ENCODE results near the gene COX6B2. TPM values are rescaled to one million over a fixed set of nuclear protein-coding genes. Genes with fewer than 3 reads are reported as not detected.

Gene COX6B2
- total RNA-seq, 4 donors from 2014 or later, result 4.0 to 58.7 (median 21.0) TPM

DNA sequence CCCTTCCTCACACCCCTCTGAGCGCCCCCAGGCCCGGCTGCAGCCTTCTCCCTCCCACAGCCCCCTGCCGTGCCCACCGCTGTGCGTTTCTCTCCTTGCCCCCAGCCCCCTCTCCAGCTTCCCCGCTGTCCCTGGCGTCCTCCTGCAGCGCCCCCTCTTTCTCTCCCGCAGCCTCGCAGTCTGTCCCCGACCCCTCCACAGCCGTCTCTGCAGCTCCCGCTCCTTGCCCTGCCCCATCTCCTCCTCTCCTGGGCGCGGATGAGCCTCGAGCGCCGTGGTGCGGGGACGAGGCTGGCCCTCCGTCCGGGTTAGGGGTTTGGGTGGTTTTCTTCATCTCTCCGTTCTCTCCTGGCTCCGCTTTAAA lies 13.8 kb downstream of the COX6B2 start:
- peak overlapping the region; percentile 83 to 99 (median 96) for H3K27ac ChIP-seq
- no peaks in the 10 kb centered on the region for H3K36me3 ChIP-seq
- H3K4me3 ChIP-seq, result peak overlapping the region; percentile 20 to 96 (median 81)
- intact Hi-C loops (cut with DNase I; ENCODE audit: low total_unique reads), result loop anchor here (2.0 kb wide), 1 partner anchor 66 kb away; the partner anchor contains the start of gene UBE2S
- H3K27me3 ChIP-seq, result no peaks in the 10 kb centered on the region
- peaks cover 6 to 39% (median 23%) of the 10 kb centered on the region in 4 donors for H3K4me1 ChIP-seq
- in situ Hi-C loops (cut with MboI; ENCODE audit: low pct_ligation_motif_present in 1 of 4, low pct_unique_long_range_greater_than_20kb in 1 of 4, low sequenced_read_pairs in 3 of 4), result no loop called here
- no peaks in the 10 kb centered on the region for H3K9me3 ChIP-seq
- DNase-seq, result peak; percentile 43
- TF ChIP-seq EP300 (IDR thresholded peaks at IDR 0.05; ENCODE audit: low read depth) (no peak), CTCF (IDR thresholded peaks at IDR 0.05) (peak in 2 of 5 experiments; percentile 8 to 10), POLR2AphosphoS5 (IDR thresholded peaks at IDR 0.05) (no peak), POLR2A (IDR thresholded peaks at IDR 0.05) (no peak)
- 0 to 1% methylated on average over 2 to 24 of the region's 24 CpGs for WGBS, 2 donors (ENCODE audit: low coverage in 1 of 2)

- Histone ChIP-seq H3K27ac (peak overlapping the region; percentile 83 to 99 (median 96)), H3K36me3 (no peaks in the 10 kb centered on the region), H3K27me3 (no peaks in the 10 kb centered on the region), H3K4me3 (peak overlapping the region; percentile 20 to 96 (median 81)), H3K4me1 (peaks cover 6 to 33% (median 21%) of the 10 kb centered on the region in 4 donors), H3K9me3 (no peaks in the 10 kb centered on the region)
- in situ Hi-C loops (cut with MboI; ENCODE audit: low pct_ligation_motif_present in 1 of 4, low pct_unique_long_range_greater_than_20kb in 1 of 4, low sequenced_read_pairs in 3 of 4), result no loop called here
- intact Hi-C loops (cut with DNase I; ENCODE audit: low total_unique reads), result loop anchor here (2.0 kb wide), 1 partner anchor 67 kb away; the partner anchor contains the start of gene UBE2S
- 0 to 3% methylated on average over 2 to 31 of the region's 44 CpGs for WGBS, 2 donors (ENCODE audit: low coverage in 1 of 2)
- DNase-seq, result peak; percentile 46
- TF ChIP-seq POLR2A (IDR thresholded peaks at IDR 0.05), result no peak
- TF ChIP-seq POLR2AphosphoS5 (IDR thresholded peaks at IDR 0.05), result peak; percentile 98 to 99 (median 99)
- no peak for TF ChIP-seq CTCF (IDR thresholded peaks at IDR 0.05)
Measured at GRCh38 chr19:55339889-55340783, 14.4 kb downstream of the COX6B2 start.

DNA sequence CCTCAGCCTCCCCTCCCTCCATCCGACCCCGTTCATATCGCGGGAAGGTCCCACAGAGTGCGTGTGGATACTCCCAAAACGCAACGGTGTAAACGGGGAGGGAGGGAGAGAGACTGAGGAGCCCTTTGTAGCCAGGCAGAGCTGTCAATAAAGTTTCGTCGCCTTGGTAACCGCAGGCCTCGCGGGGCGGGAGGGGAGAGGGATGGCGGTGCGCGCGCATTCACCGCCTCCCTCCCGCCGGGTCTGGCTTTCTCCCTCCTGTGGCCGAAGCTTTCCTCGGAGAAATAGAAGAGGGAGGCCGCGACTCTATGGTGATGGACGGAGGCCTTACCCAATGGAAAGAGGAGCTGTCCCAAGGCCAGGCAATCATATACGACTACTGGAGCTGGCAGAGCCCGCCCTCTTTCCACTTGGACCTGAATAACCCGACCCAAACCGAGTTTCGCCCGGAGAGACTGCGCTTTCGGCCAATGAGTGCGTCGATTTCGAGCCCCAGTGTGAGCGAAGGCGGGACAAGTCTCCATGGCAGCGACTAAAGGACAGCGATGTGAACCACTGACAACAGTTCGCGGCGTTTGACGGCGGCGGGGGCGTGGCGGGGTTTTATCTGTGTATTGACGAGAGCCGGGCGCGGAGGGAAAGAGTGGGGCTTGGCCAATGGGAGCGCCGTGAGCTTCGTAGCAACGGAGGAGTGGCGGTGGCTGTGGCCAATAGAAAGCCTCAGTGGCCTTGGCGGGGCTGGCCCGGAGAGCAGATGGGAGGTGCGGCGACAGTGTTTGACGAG lies 15.2 kb downstream of the COX6B2 start, which contains the start of gene KMT5C:
KMT5C (plus strand) TSS at position 772 of the 784 bp plus-strand sequence. CDS start 2,061 bp downstream, outside the sequence.
- Histone ChIP-seq H3K27me3 (no peaks in the 10 kb centered on the region), H3K4me3 (peak within 1 kb of the TSS; percentile 46 to 96 (median 81)), H3K4me1 (peaks cover 6 to 34% (median 23%) of the 10 kb centered on the region in 4 donors), H3K36me3 (no peaks in the 10 kb centered on the region), H3K27ac (peak within 1 kb of the TSS; percentile 94 to 99 (median 98)), H3K9me3 (no peaks in the 10 kb centered on the region)
- 0% methylated on average over 10 to 63 of the region's 63 CpGs for WGBS, 2 donors (ENCODE audit: low coverage in 1 of 2)
- intact Hi-C loops (cut with DNase I; ENCODE audit: low total_unique reads), result no loop called here
- in situ Hi-C loops (cut with MboI; ENCODE audit: low pct_ligation_motif_present in 1 of 4, low pct_unique_long_range_greater_than_20kb in 1 of 4, low sequenced_read_pairs in 3 of 4), result no loop called here
- TF ChIP-seq POLR2A (IDR thresholded peaks at IDR 0.05) (peak; percentile 97), POLR2AphosphoS5 (IDR thresholded peaks at IDR 0.05) (peak; percentile 5 to 65 (median 11)), CTCF (IDR thresholded peaks at IDR 0.05) (peak; percentile 29 to 70 (median 38)), EP300 (IDR thresholded peaks at IDR 0.05; ENCODE audit: low read depth) (no peak)
- peak; percentile 100 for DNase-seq

- 80 to 81% methylated on average over 5 to 7 of the region's 7 CpGs for WGBS, 2 donors (ENCODE audit: low coverage in 1 of 2)
- intact Hi-C loops (cut with DNase I; ENCODE audit: low total_unique reads), result no loop called here
Measured at GRCh38 chr19:55336101-55336500, 18.4 kb downstream of the COX6B2 start.

More at GRCh38 chr19:55336101-55336500, 18.4 kb downstream of the COX6B2 start:
- in situ Hi-C loops (cut with MboI; ENCODE audit: low pct_ligation_motif_present in 1 of 4, low pct_unique_long_range_greater_than_20kb in 1 of 4, low sequenced_read_pairs in 3 of 4), result no loop called here
- H3K4me1 ChIP-seq, result peaks cover 6 to 30% (median 25%) of the 10 kb centered on the region in 4 donors
- DNase-seq, result no peak
- no peak overlapping the region for H3K4me3 ChIP-seq
- no peaks in the 10 kb centered on the region for H3K27me3 ChIP-seq
- no peaks in the 10 kb centered on the region for H3K36me3 ChIP-seq
- no peak overlapping the region for H3K27ac ChIP-seq
- TF ChIP-seq CTCF (IDR thresholded peaks at IDR 0.05) (no peak), POLR2AphosphoS5 (IDR thresholded peaks at IDR 0.05) (no peak), POLR2A (IDR thresholded peaks at IDR 0.05) (no peak), EP300 (IDR thresholded peaks at IDR 0.05; ENCODE audit: low read depth) (no peak)
- no peaks in the 10 kb centered on the region for H3K9me3 ChIP-seq
